Stimulated activated CD4-positive, alpha-beta T cell treated with anti-CD3 and anti-CD28 coated beads, Interleukin-15, amount 100 ng/mL, for 1 hour (primary cell): Measurements from ENCODE around the gene AKAP3.

Source experiments
- DNase-seq, 2 donors: peaks; one replicate each; pipeline ENCODE4 v3.0.0-alpha.2; 2020; ENCODE audit warnings: low read depth in 1 of 2, low spot score in 1 of 2

The AKAP3 gene

GRCh38 chr12:4603421-4603820, 45.4 kb downstream of the AKAP3 start:
- no peak for DNase-seq

- no peak for DNase-seq
Observed at GRCh38 chr12:4595881-4596280, 53.0 kb downstream of the AKAP3 start.

GRCh38 chr12:4591180-4591687, 57.6 kb downstream of the AKAP3 start:
- DNase-seq: no peak

GRCh38 chr12:4589941-4590340, 58.9 kb downstream of the AKAP3 start:
- DNase-seq: no peak

GRCh38 chr12:4588916-4589315, 59.9 kb downstream of the AKAP3 start:
- DNase-seq: no peak

GRCh38 chr12:4587108-4587507, 61.7 kb downstream of the AKAP3 start:
- no peak for DNase-seq

- no peak for DNase-seq
Observed at GRCh38 chr12:4586500-4586899, 62.4 kb downstream of the AKAP3 start.

- no peak for DNase-seq
Observed at GRCh38 chr12:4584896-4585295, 64.0 kb downstream of the AKAP3 start.

- no peak for DNase-seq
Observed at GRCh38 chr12:4584281-4584680, 64.6 kb downstream of the AKAP3 start.

GRCh38 chr12:4580281-4580688, 68.6 kb downstream of the AKAP3 start:
- no peak for DNase-seq

GRCh38 chr12:4579305-4580102, 69.3 kb downstream of the AKAP3 start:
- DNase-seq: no peak

- no peak for DNase-seq
Observed at GRCh38 chr12:4572680-4573079, 76.2 kb downstream of the AKAP3 start.

- no peak for DNase-seq
Observed at GRCh38 chr12:4569261-4569660, 79.6 kb downstream of the AKAP3 start.

- no peak for DNase-seq
Observed at GRCh38 chr12:4567073-4567881, 81.6 kb downstream of the AKAP3 start.

- DNase-seq: no peak
Observed at GRCh38 chr12:4566474-4566873, 82.4 kb downstream of the AKAP3 start.
